Measurements from ENCODE around the gene APAF1.

DNA sequence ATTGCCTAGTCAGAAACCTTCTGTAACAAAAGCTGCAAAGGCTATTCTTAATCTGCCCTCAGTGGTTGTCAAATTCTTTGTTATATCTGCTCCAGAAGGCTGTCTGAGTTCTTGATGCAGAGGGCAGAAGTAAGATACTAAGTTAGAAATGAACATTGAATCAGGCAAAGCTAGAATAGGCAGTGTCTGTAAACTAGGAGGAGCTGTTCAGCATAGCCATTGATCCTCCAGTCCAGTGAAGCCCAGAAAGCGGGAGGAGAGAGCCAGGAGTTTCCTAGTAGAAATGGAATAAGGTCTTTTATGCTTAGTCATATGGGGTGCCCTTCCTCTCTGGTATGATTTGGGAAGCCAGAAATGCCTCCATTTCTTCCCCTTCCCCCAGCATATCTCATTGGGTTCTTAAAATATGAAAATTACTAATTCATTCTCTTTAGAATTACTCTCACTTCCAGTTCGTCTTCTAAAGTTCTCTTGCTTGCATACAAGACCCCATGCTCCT is 76.2 kb downstream of the APAF1 start:
- TF ChIP-seq EP300 (IDR thresholded peaks at IDR 0.05; ENCODE audit: borderline replicate concordance) = no peak
- TF ChIP-seq, protein P1, sequence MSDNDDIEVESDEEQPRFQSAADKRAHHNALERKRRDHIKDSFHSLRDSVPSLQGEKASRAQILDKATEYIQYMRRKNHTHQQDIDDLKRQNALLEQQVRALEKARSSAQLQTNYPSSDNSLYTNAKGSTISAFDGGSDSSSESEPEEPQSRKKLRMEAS (IDR thresholded peaks at IDR 0.05) = no peak
- TF ChIP-seq TCF12 (IDR thresholded peaks at IDR 0.05; ENCODE audit: low read depth) = no peak
- TF ChIP-seq, protein P2, sequence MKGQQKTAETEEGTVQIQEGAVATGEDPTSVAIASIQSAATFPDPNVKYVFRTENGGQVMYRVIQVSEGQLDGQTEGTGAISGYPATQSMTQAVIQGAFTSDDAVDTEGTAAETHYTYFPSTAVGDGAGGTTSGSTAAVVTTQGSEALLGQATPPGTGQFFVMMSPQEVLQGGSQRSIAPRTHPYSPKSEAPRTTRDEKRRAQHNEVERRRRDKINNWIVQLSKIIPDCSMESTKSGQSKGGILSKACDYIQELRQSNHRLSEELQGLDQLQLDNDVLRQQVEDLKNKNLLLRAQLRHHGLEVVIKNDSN (IDR thresholded peaks at IDR 0.05) = no peak
- no peak for TF ChIP-seq REST (IDR thresholded peaks at IDR 0.05; ENCODE audit: low read depth)
- no peak for TF ChIP-seq YY1 (IDR thresholded peaks at IDR 0.05; ENCODE audit: low read depth)
- no peak for TF ChIP-seq TAF1 (IDR thresholded peaks at IDR 0.05; ENCODE audit: low read depth)
- no peak for TF ChIP-seq RAD21 (IDR thresholded peaks at IDR 0.05; ENCODE audit: low read depth)
- TF ChIP-seq CREB1 (IDR thresholded peaks at IDR 0.05; ENCODE audit: low read depth) = no peak
